ENCODE measurements around the gene RMRP.

Gene RMRP

DNA sequence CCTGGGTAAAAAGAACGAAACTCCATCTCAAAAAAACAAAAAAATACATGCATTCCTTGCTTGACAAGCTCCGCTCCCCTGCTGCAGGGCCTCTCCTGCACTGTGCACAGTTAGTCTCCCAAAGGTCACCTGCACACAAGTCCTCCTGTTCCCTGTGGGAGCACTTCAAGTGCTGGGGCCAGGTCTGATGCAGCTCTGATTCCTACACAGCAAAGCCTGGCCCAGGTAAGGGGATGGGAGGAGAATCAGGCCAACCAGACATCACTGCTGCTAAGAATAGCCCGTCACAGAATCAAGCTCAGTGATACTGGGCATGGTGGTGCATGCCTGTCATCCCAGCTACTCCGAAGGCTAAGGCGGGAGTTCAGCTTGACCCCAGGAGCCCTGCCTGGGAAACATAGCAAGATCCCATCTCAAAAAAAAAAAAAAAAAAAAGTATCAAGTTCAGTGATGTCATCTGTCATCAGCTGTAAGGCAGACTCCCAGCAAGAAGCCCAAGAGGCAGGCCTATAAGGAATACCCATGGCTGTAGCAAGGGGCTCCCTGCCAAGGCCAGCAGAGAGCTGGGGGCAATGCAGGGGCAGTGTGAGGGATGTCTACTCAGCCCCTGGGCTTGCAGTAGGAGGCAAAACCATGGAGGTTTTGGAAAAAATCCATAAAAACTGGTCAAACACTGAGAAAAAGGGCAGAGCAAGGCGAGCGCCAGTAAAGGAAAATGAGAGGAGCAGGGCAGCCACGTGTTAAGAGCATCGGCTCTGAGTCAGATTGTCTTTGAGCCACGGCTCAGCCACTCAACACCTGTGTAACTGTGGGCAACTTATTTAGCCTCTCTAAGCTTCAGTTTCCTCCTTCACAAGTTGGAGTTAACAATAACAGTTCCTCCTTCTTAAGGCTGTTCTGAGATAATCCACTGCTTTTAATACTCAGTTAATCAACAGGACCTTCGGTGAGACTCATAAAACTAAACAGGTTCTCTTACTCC lies 28.7 kb upstream of the RMRP start:
- no peak for DNase-seq

DNA sequence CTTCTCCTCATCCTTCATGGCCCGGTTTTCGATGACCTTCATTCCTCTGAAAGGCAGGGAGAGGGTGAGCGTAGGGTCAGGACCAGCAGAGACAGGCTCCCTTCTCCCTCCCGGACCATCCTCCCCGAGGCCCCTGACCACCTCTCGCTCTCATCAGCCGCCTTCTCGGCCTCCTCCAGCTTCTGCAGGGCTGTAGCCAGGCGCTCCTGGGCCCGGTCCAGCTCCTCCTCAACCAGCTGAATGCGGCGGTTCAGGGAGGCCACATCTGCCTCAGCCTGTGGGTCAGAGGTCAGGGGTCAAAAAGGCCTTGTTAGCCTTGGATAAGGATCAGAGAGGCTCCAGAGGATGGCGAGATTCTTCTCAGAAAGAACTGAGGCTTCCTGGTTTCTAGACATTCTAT lies 27.7 kb upstream of the RMRP start:
- no peak for DNase-seq

DNA sequence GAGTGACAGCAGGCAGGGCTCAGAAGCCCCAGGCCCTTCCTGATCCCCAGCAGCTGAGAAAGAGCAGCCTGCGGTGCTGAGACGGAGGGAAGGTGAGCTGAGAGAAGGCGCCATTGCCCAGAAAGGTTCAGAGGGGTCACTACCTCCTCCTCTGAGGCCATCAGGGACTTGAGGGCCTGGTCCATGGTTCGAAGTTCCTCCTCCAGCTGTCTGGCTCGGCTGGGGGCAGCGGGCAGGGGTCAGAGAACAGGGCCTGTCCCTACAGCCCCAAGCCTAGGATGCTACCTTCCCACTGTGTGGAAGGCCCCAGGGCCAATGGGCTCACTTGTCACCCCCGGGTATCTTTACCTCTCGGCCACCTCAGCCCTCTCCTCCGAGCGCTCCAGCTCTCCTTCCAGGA lies 27.1 kb upstream of the RMRP start:
- DNase-seq: no peak

DNA sequence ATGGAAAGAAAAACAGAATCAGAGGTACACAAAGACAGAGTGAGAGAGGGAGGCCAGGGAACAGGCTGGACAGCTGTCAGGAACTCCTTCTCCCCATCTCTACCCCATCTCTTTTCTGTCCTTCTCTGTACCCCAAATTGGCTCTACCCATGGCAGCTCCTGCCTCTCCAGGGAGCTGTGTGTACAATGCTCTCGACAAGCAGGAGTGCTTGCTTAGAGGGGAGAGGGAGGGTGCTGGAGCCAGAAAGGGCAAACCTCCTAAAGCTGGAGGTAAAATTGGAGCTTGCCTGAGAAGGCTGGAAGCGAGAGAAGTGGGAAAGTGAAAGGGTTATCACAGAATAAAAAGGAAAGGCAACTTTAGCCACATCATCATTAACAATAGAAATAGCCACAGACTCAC lies 25.5 kb upstream of the RMRP start:
- no peak for DNase-seq

DNA sequence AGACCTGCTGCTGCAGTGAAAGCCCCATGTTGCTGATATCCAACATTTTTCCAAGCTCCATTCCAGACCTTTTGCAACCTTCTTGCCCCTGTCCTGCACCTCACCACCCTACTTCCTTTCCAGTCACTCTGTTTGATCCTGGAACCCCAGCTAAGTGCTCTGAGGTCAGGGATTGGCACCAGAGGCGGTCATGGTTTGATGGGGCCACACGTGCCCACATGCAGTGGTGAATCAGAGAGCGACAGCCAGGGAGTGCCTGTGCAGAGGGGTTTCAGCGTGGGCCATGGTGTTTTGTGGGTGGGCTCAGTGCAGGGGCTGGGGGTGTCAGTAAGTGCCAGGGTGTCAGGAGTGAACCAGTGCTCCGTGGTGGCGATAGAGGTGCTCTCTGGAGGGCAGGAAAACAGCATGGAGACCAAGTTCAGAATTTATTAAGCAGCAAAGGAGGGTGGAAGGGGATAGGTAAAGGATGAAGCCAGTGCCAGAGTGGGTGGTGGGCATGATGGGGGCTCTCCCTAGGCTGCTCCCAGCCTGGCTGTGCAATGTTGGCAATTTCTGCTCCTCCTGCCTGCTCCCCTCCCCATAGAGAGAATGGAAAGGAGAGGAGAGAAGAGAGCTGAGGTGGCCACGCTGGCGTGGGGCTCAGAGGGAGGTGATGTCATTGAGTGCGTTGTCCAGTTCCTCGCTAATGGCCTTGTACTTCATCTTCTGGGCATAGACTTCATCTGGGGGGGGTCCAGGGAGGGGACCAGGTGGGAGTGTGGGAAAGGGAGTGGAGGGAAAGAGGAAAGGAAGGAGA lies 24.9 kb upstream of the RMRP start:
- no peak for DNase-seq

DNA sequence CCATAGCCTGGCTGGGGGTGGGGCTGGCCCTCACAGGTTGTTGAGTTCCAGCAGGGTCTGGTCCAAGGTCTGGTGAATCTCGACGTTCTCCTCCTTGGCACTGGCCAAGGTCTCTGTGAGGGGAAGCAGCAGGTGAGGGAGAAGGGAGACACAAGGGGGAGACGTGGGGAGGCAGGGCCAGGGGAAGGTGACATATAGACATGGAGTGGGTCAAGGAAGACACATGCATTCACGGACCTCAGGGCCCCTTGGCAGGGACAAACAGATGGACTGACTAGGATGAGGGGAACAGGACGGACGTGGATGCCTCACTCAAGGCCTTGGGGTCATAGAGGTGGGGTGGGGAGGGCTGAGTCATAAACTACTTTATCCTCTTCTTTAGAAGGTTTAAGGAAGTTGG lies 24.2 kb upstream of the RMRP start:
- DNase-seq: no peak

DNA sequence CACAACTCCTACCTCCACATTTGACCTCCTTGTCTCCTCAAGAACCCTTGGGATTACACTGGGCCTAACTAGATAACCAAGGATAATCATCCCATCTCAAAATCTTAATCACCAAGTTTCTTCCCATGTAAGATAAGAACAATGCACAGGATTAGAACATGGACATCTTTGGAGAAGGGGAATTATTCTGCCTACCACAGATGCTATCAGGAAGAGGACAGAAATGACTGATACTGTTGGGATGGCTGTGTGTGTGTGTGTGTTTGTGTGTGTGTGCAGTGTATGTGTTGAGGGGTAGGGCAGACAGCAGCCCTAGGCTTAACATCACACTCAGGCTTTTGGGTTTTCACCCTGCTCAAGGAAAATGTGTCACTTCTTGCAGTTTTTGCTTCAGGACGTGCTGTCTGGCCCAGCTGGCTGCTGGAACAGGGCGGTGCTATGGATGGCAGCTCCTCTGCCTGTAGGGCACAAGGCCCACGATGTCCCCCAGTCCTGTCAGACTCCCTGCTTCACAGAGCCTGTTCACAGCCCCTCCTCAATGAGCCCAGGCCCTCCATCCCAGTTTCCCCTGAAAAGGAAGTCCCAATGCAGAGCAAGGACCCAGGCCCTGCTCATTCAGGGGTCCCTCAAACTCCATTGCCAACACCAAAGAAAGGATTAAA lies 23.7 kb upstream of the RMRP start:
- DNase-seq: no peak

DNA sequence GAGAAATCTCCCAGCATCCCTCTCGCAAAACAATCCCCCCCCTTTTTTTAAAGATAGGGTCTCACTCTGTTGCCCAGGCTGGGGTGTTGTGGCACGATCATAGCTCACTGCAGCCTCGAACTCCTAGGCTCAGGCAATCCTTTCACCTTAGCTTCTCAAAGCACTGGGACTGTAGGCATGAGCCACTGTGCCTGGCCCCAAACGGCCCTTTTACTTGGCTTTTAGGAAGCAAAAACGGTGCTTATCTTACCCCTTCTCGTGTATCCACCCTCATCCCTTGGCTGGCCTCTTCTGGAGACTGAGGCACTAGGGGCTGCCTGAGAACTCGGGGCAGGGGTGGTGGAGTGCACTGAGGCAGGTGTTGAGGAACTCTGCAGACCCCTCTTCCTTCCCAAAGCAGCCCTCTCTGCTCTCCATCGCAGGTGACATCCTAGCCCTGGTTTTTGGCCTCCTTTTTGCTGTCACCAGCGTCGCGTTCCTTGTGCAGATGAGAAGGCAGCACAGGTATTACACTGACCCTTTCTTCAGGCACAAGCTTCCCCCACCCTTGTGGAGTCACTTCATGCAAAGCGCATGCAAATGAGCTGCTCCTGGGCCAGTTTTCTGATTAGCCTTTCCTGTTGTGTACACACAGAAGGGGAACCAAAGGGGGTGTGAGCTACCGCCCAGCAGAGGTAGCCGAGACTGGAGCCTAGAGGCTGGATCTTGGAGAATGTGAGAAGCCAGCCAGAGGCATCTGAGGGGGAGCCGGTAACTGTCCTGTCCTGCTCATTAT lies 22.7 kb upstream of the RMRP start:
- no peak for DNase-seq

DNA sequence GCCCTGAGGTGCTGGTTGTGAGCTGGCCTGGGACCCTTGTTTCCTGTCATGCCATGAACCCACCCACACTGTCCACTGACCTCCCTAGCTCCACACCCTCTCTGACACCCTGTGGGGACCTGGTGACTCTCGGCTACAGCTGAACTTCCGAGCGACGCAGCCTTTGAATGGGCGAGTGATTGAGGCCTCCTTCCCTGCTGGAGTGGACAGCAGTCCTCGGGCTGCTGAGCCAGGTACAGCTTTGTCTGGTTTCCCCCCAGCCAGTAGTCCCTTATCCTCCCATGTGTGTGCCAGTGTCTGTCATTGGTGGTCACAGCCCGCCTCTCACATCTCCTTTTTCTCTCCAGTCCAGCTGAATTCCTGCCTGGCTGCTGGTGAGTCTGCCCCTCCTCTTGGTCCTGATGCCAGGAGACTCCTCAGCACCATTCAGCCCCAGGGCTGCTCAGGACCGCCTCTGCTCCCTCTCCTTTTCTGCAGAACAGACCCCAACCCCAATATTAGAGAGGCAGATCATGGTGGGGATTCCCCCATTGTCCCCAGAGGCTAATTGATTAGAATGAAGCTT lies 22.0 kb upstream of the RMRP start:
- DNase-seq: no peak

DNA sequence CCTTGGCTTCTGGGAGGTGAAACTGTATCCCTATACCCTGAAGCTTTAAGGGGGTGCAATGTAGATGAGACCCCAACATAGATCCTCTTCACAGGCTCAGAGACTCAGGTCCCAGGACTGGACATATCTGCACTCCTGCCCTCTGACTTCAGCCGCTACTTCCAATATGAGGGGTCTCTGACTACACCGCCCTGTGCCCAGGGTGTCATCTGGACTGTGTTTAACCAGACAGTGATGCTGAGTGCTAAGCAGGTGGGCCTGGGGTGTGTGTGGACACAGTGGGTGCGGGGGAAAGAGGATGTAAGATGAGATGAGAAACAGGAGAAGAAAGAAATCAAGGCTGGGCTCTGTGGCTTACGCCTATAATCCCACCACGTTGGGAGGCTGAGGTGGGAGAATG lies 21.3 kb upstream of the RMRP start:
- no peak for DNase-seq

DNA sequence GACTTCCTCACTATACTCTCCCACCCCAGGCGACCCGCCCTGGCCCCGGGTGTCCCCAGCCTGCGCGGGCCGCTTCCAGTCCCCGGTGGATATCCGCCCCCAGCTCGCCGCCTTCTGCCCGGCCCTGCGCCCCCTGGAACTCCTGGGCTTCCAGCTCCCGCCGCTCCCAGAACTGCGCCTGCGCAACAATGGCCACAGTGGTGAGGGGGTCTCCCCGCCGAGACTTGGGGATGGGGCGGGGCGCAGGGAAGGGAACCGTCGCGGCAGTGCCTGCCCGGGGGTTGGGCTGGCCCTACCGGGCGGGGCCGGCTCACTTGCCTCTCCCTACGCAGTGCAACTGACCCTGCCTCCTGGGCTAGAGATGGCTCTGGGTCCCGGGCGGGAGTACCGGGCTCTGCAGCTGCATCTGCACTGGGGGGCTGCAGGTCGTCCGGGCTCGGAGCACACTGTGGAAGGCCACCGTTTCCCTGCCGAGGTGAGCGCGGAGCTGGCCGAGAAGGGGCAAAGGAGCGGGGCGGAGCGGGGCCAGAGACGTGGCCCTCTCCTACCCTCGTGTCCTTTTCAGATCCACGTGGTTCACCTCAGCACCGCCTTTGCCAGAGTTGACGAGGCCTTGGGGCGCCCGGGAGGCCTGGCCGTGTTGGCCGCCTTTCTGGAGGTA lies 18.0 kb upstream of the RMRP start:
- peak in 1 of 5 donors; percentile 30 for DNase-seq

DNA sequence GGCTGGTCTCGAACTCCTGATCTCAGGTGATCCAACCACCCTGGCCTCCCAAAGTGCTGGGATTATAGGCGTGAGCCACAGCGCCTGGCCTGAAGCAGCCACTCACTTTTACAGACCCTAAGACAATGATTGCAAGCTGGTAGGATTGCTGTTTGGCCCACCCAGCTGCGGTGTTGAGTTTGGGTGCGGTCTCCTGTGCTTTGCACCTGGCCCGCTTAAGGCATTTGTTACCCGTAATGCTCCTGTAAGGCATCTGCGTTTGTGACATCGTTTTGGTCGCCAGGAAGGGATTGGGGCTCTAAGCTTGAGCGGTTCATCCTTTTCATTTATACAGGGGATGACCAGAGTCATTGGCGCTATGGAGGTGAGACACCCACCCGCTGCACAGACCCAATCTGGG lies 17.4 kb upstream of the RMRP start:
- no peak for DNase-seq

DNA sequence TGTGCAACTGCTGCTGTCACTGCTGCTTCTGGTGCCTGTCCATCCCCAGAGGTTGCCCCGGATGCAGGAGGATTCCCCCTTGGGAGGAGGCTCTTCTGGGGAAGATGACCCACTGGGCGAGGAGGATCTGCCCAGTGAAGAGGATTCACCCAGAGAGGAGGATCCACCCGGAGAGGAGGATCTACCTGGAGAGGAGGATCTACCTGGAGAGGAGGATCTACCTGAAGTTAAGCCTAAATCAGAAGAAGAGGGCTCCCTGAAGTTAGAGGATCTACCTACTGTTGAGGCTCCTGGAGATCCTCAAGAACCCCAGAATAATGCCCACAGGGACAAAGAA lies 16.2 kb upstream of the RMRP start:
- no peak for DNase-seq

DNA sequence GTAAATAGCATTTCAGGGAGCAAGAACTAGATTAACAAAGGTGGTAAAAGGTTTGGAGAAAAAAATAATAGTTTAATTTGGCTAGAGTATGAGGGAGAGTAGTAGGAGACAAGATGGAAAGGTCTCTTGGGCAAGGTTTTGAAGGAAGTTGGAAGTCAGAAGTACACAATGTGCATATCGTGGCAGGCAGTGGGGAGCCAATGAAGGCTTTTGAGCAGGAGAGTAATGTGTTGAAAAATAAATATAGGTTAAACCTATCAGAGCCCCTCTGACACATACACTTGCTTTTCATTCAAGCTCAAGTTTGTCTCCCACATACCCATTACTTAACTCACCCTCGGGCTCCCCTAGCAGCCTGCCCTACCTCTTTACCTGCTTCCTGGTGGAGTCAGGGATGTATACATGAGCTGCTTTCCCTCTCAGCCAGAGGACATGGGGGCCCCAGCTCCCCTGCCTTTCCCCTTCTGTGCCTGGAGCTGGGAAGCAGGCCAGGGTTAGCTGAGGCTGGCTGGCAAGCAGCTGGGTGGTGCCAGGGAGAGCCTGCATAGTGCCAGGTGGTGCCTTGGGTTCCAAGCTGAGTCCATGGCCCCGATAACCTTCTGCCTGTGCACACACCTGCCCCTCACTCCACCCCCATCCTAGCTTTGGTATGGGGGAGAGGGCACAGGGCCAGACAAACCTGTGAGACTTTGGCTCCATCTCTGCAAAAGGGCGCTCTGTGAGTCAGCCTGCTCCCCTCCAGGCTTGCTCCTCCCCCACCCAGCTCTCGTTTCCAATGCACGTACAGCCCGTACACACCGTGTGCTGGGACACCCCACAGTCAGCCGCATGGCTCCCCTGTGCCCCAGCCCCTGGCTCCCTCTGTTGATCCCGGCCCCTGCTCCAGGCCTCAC lies 15.6 kb upstream of the RMRP start, which contains the start of gene CA9:
Gene CA9, plus strand, starts transcription at position 797 of the 893 bp plus-strand sequence. Its CDS starts 32 bp downstream, at position 829.
- DNase-seq: no peak

DNA sequence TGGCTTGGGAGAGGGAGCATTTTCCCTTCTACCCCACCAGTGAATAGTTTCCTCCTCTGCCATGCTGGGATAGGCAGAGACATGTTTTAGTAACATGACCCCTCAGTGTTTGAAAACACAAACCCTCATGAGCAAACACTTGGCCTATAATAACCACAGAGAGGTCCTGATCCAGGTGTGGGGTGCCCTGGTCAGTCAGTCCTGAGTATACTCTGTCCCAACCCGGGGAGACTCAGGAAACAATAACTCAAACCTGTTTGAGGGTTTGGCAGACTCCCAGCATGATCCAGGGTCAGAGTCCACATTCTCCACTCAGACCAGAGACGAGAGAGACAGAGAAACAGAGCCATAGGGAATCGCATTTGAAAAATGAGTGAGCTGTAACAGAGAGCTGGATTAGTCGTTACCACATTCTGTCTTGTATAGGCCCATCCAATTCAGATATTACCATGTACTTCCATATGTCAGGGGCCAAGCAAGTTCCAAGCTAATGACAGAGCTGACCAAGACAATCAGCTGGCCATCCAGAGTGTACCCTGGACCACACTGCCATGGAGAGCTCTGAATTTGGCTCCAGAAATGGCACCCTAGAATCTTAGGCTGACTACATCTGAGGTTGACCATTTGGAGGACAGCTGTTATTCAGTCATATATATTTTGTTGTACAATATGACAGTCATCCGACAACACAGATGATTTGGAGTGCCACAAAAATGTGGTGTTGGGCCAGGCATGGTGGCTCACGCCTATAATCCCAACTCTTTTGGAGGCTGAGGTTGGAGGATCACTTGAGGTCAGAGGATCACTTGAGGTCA lies 11.7 kb upstream of the RMRP start:
- DNase-seq: no peak

DNA sequence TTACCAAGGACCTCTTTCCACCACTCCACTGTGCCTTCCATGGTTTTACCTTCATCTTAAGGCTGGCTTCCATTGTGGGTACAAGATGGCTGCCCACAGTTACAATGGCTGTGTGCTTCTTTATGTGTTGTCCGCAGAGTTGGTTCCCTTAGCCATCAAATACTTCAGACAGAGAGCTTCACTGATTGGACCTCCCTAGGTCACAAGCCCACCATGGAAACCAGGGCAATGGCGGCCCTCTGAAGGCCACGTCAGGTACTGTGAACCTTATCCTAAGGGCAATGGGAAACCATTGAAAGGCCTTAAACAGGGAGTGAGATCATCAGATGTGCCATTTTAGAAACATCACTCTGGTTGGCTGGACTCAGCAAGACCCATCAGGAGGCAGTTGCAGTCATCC lies 10.1 kb upstream of the RMRP start:
- DNase-seq: no peak

DNA sequence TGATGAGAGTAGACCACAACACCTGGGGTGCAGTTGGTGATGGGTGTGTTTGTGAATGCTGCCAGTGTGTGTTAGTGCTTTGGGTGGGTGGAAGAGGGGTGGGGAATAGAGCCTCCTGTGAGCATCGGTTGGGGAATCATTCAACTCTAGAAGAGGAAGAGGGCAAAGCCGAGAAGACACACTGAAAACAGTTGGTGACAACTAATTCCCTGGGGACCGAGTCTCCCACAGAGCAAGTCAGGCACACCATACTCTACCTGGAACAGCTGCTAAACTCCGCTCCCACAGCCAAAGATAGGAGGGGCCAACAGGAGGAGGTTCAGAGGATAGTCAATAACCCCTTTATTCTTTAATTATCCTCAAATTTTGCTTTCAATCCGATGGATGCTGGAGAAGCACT lies 8.7 kb upstream of the RMRP start:
- no peak for DNase-seq

DNA sequence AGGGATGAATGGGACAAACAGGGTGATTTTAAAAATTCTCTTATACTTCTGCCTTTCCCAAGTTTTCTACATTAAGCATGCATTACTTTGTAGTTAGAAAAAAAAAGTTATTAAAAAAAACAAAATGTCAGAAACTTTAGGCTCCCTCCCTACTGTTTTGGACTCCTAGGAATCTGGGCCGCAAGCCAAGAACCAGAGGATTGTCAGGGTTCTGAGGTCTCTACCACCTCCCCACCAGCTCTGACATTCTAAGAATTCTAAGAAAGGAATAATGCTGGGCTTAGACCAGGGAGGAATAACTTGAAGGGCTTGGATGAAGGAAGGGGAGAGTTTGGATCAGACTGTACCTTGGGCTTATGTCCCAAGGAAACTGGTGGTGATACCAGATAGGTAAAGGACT lies 8.2 kb upstream of the RMRP start:
- no peak for DNase-seq

DNA sequence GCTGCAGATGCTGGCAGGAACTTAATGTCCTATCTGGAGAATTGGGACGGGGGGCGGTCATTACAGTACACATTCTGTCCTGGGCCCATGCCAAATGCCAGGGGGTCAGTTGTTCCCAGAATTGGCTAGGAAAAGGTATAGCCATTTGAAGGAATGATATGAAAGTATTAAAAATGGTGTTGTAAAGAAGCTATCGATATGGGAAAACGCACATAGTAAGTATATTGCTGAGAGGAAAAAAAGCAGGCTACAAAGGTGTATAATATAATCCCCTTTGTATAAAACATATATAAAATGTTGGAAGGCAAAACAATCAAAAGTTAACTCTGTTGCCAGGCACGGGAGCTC lies 7.6 kb upstream of the RMRP start:
- DNase-seq: no peak

Measured in T-helper 1 cell (primary cell).